Suprapubic skin (tissue), 3 donors: ENCODE measurements around the gene NEK6.

Experiments
- CTCF ChIP-seq, 2 donors: fragments of 200-600 bp in 1 of 2; fragments of 450-650 bp in 1 of 2; sonication (generic) in 1 of 2; IDR thresholded peaks; one replicate each; pipeline ENCODE4 v1.5.1; 2016 to 2019; ENCODE audit warnings: antibody characterized with exemption in 2 of 2, mild to moderate bottlenecking in 1 of 2, moderate library complexity in 1 of 2
- POLR2A ChIP-seq, 2 donors: fragments of 450-650 bp; IDR thresholded peaks; one replicate each; pipeline ENCODE4 v1.6.1; 2017; ENCODE audit warnings: antibody characterized with exemption in 2 of 2, mild to moderate bottlenecking in 2 of 2, moderate library complexity in 2 of 2

- TF ChIP-seq CTCF (IDR thresholded peaks at IDR 0.05) (peak in 1 of 2 donors; percentile 30), POLR2A (IDR thresholded peaks at IDR 0.05) (no peak)
Measured at GRCh38 chr9:124392871-124393460, 135.2 kb downstream of the NEK6 start.
